ENCODE measurements around the gene PHEX.

GRCh38 chrX:22136711-22137110, 104.6 kb downstream of the PHEX start:
- TF ChIP-seq POLR2AphosphoS5 (IDR thresholded peaks at IDR 0.05; ENCODE audit: borderline replicate concordance, low read depth, low read length) (no peak), EZH2 (IDR thresholded peaks at IDR 0.05) (no peak)
